Astrocyte of the cerebellum (primary cell): Measurements from ENCODE around the gene PPP1R1B.

Source experiments
- DNase-seq: peaks from one replicate; pipeline ENCODE4 v3.0.0-alpha.2; 2011; ENCODE audit warnings: low read depth
- H3K4me3 ChIP-seq: 2 replicates; pipeline ENCODE4 v1.5.1; 2011; ENCODE audit warnings: mild to moderate bottlenecking, low read depth, low read length, moderate library complexity
- in situ Hi-C: cut with HindIII; loops from 2 replicates; pipeline ENCODE4 v1.10.0; 2017; ENCODE audit warnings: low sequenced_read_pairs
- TF ChIP-seq, protein P1 (sequence below): IDR thresholded peaks from 2 replicates; pipeline ENCODE4 v1.5.1; 2012; ENCODE audit warnings: low read length, low read depth, moderate library complexity, mild to moderate bottlenecking; ENCODE audit errors: missing control alignments

PPP1R1B gene

DNA sequence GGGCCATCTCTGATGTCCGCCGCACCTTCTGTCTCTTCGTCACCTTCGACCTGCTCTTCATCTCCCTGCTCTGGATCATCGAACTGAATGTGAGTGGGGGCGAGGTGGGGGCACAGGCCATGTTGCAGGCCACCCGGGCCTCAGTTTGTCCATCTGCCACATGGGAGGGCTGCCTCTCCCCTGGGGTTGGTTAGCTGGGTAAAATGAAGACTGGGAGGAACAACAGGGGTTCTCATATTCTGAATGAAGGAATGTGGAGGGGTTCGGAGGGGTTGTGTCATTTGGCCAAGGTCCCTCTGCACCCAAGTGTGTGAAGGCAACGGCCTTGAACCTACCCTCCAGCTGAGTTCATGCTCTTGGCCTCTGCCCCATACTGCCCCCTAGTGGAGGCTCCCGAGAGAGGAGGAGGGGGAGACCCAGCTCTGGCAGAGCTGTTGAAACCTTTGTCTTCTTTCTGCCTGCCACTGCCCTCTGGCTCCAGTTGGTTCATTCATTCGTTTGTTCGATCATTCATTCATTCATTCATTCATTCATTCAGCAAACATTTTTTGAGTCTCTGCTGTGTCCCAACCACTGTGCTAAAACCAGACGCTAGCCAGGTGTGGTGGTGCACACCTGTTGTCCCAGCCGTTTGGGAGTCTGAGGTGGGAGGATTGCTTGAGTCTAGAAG lies 27.0 kb downstream of the PPP1R1B start:
- TF ChIP-seq, protein P1, sequence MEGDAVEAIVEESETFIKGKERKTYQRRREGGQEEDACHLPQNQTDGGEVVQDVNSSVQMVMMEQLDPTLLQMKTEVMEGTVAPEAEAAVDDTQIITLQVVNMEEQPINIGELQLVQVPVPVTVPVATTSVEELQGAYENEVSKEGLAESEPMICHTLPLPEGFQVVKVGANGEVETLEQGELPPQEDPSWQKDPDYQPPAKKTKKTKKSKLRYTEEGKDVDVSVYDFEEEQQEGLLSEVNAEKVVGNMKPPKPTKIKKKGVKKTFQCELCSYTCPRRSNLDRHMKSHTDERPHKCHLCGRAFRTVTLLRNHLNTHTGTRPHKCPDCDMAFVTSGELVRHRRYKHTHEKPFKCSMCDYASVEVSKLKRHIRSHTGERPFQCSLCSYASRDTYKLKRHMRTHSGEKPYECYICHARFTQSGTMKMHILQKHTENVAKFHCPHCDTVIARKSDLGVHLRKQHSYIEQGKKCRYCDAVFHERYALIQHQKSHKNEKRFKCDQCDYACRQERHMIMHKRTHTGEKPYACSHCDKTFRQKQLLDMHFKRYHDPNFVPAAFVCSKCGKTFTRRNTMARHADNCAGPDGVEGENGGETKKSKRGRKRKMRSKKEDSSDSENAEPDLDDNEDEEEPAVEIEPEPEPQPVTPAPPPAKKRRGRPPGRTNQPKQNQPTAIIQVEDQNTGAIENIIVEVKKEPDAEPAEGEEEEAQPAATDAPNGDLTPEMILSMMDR = peak; percentile 90
- in situ Hi-C loops = no loop called here
- DNase-seq = no peak
- no peak overlapping the region for H3K4me3 ChIP-seq

DNA sequence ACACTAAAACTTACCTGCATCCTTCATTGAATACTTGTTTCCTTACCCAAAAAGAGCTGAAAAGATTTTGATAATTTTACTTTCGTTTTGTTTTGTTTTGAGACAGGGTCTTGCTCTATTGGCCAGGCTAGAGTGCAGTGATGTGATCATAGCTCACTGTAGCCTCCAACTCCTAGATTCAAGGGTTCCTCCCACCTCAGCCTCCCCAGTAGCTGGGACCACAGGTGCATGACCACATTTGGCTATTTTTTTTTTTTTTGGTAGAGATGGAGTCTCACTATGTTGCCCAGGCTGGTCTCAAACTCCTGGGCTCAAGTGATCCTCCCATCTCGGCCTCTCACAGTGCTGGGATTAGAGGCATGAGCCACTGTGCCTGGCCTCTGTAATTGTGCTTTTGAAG lies 28.4 kb downstream of the PPP1R1B start:
- no peak for DNase-seq
- no peak overlapping the region for H3K4me3 ChIP-seq
- TF ChIP-seq, protein P1 = no peak
- in situ Hi-C loops = no loop called here

DNA sequence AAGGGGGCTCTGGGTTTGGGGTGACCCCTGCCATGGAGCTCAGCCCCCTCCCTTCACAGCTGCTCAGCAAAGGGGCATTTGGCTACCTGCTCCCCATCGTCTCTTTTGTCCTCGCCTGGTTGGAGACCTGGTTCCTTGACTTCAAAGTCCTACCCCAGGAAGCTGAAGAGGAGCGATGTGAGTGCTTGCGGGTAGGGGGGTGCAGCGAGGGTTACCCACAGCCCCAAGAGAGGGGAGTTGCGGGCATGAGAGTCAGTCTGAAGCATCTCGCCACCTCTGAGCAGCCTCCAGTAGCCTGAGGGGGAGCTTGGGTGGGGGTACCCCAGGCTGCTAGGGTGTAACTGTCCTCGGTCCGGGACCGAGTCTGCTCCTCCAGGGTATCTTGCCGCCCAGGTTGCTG lies 31.6 kb downstream of the PPP1R1B start:
- TF ChIP-seq, protein P1 = no peak
- H3K4me3 ChIP-seq = no peak overlapping the region
- in situ Hi-C loops = no loop called here
- no peak for DNase-seq

GRCh38 chr17:39658760-39659159 lies 32.0 kb downstream of the PPP1R1B start:
- no peak for DNase-seq
- in situ Hi-C loops = no loop called here
- TF ChIP-seq, protein P1 = no peak
- H3K4me3 ChIP-seq = no peak overlapping the region

- in situ Hi-C loops = no loop called here
- TF ChIP-seq, protein P1 = no peak
- no peak for DNase-seq
- H3K4me3 ChIP-seq = no peak overlapping the region
These were observed 32.7 kb downstream of the PPP1R1B start for GRCh38 chr17:39659279-39660010.

DNA sequence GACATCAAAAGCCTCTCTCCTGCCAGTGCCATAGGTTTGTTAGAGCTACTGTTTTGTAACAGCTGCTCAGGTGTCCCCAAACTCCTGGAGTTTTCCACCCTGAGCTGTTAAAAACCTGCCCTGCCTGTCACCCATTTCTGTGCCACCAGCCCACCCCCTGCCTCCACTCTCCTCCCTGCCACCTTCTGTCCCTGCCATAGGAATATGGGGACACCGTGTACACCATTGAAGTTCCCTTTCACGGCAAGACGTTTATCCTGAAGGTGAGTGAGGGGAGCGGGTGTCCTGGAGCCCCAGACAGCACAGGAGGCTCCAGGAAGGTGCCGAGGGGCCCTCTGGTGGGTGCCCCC lies 33.2 kb downstream of the PPP1R1B start:
- DNase-seq = no peak
- TF ChIP-seq, protein P1 = no peak
- H3K4me3 ChIP-seq = no peak overlapping the region
- in situ Hi-C loops = no loop called here
